Body of pancreas (tissue), 4 donors: Measurements from ENCODE around the gene ZNF628.

Experiments used
- POLR2A ChIP-seq, 3 donors: fragments of 450-650 bp; IDR thresholded peaks; one replicate each; pipeline ENCODE4 v1.6.1; 2016; ENCODE audit warnings: antibody characterized with exemption in 3 of 3, mild to moderate bottlenecking in 2 of 3
- TF ChIP-seq, protein P1 (sequence below), 7 experiments: fragments of 450-650 bp in 4 of 7; fragments of 200-600 bp in 3 of 7; sonication (generic) in 3 of 7; IDR thresholded peaks; one replicate each; pipeline ENCODE4 v1.5.1; 2016 to 2019; ENCODE audit warnings: antibody characterized with exemption in 7 of 7

DNA sequence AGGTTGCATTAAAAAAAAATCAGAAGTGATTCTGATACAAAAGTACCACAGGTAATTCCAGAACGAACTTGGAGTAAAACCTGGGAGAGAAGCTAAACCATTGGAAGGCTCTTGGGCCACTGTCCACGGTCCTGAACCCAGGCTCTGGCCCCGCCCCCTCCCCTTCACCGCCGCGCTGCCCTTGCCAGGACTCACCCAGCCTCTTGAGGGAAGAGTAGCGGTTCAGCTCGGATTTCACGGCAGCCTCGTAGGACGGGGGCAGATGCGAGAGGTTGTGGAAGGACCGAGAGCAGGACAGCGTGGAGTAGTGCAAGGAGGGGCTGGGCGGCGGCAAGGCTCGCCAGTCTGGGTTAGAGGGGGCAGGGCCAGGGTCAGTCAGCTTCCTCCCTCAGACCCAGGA lies 39.0 kb upstream of the ZNF628 start:
- TF ChIP-seq, protein P1, sequence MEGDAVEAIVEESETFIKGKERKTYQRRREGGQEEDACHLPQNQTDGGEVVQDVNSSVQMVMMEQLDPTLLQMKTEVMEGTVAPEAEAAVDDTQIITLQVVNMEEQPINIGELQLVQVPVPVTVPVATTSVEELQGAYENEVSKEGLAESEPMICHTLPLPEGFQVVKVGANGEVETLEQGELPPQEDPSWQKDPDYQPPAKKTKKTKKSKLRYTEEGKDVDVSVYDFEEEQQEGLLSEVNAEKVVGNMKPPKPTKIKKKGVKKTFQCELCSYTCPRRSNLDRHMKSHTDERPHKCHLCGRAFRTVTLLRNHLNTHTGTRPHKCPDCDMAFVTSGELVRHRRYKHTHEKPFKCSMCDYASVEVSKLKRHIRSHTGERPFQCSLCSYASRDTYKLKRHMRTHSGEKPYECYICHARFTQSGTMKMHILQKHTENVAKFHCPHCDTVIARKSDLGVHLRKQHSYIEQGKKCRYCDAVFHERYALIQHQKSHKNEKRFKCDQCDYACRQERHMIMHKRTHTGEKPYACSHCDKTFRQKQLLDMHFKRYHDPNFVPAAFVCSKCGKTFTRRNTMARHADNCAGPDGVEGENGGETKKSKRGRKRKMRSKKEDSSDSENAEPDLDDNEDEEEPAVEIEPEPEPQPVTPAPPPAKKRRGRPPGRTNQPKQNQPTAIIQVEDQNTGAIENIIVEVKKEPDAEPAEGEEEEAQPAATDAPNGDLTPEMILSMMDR (IDR thresholded peaks at IDR 0.05) = no peak
- no peak for TF ChIP-seq POLR2A (IDR thresholded peaks at IDR 0.05)
